TTC549 (cell line): ENCODE data around the gene CD99.
"Not testable (repeated sequence)": the region's sequence is repeated elsewhere in the genome, so short reads cannot be mapped to it uniquely, and the experiment has no call there.

Experiments used
- FAIRE-seq: peaks from 2 replicates; lab custom pipeline; 2012; peaks lifted over from hg19 to GRCh38; lab: Jason Lieb, UNC

CD99 gene

DNA sequence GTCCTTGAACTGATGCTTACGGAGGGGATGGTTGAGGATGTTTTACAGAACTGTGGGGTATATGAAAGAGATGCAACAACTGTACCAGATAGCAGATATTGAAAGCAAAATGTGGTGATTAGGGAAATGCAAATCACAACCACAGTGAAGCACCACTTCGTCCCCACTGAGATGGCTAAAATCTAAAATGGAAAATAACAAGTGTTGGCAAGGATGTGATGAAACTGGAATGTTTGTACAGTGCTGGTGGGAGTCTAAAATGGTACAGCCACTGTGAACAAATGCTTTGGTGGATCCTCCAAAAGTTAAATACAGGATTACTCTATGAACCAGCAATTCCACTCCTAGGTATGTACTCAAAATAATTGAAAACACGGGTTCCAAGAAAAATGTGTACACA lies 83.7 kb downstream of the CD99 start:
- no peak for FAIRE-seq

DNA sequence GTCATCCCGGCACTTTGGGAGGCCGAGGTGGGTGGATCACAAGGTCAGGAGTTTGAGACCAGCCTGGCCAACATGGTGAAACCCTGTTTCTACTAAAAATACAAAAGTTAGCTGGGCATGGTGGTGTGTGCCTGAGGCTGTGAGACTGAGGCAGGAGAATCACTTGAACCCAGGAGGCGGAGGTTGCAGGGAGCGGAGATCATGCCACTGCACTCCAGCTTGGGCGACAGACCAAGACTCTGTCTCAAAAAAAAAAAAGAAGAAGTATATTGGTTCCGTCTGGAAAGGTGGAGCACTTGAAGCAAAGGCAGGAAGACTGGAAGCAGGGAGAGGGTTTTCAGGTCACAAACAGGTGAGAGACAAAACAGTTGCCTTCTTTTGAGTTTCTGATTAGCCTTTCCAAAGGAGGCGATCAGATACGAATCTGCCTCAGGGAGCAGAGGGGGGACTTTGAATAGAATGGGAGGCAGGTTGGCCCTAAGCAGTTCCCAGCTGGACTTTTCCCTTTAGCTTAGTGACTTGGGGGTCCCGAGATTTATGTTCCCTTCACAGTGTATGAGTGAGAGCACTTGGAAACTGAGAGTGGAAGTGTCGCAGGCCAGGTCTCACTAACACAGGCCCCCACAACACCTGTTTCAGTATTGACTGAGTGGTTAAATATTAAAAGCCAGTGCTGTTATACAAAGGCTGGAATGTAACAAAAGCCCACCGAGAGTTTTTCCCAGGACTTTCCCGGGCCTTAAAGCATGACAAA lies 89.6 kb downstream of the CD99 start:
- not testable (repeated sequence) for FAIRE-seq

DNA sequence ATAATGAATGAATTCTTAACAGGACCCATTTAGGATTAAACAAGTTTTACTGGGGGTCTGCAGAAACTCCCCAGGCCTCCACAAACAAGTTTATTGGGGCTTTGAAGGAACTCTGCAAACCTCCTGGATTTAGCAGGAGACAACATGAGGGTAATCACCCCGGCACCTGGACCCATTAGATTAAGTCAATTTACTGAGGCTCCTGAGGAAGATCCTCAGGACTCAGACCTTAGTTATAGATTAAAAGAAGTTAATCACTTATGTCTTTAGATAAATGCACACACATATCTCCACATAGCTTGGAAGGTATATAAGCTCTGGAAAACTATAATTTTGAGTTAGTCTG lies 90.1 kb downstream of the CD99 start:
- no peak for FAIRE-seq

DNA sequence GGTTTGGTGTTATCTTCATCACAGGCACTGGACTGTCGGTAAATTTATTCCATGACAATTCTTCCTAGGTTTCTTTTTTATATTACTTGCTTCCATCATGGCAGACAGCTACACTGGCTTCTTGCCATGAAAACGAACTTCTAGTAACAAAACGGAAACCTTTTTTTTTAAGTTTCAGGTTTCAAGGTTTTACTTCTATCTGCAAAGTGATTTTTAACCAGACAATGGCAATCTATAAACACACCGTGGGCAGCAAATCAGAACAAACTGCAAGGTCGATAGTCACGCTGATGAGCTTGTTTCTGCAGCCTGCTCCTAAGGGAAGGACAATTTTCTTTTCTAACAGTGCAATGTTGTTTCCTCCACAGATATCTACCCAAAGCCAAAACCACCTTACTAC lies 90.6 kb downstream of the CD99 start:
- FAIRE-seq: no peak

DNA sequence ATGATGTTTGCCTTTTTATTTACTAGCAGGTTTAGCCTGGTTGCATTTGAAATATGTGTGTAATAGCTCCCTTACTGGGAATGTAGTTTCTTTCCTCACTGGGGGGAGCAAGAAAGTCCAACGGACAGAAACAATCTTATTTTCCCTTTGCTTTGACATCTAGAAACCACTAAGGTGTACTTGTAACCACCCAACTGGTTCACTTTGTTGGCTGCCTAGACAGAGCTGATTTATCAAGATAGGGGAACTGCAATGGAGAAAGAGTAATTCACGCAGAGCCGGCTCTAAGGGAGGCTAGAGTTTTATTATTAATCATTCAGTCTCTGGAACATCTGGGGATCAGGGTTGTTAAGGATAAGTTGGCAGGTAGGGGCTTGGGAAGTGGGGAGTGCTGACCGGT lies 91.1 kb downstream of the CD99 start:
- FAIRE-seq: no peak

DNA sequence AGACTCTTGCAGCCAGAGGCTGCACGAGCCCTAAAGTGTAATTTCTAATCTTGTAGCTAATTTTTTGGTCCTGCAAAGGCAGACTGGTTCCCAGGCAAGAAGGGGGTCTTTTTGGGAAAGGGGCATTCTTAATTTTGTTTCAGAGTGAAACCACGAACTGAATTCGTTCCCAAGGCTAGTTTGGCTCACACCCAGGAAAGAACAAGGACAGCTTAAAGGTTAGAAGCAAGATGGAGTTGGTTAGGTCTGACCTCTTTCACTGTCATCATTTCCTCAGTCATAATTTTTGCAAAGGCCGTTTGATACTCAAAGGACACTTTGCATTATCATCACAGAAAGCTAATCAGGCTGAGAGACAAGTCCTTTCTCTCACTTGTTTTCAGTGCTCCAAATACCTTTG lies 91.7 kb downstream of the CD99 start:
- no peak for FAIRE-seq

DNA sequence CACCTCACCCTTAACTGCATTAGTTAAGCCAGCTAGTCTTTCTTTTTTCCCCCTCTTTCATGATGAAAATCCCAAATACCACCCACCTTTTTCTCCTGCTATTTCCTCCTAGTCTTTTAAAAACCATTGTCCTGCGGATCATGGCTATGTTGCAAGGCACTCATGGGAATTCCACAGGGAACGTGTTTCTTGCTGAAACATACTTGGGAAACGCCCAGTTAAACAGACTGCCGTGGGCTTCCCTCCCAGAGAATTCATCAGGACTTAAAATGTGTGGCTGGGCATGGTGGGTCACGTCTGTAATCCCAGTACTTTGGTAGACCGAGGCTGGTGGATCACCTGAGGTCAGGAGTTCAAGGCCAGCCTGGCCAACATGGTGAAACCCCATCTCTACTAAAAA lies 92.9 kb downstream of the CD99 start:
- FAIRE-seq: no peak

DNA sequence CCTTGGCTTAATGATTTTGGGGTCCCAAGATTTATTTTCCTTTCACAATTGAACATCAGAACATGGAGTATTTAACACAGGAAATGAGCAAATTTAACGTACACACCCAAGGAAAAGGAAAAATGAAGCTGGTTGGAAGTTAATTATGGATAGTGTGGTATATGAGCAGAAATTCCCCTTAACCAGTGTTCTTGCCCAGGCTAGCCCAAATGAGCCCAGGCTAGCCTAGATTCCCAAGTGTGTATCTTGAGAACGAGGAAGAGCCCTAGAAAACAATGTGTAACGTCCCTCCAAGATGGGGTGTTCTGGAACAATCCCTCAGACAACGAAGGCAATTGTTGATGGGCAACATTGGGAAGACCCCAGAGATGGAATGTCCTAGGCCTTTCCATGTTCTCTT lies 94.4 kb downstream of the CD99 start:
- no peak for FAIRE-seq

DNA sequence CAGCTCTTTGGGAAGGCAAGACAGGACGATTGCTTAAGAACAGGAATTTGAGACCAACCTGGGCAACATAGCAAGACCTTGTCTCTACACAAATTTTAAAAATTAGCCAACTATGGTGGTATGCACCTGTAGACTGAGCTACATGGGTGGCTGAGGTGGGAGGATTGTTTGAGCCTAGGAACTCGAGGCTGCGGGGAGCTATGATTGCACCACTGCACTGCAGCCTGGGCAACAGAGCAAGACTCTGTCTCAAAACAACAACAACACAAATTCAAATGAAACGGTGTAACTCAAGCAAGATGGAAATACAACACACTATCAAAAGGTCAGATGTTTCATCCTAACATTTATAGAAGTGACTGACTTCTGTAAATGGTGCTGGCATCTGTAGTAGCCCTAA lies 97.9 kb downstream of the CD99 start:
- no peak for FAIRE-seq

DNA sequence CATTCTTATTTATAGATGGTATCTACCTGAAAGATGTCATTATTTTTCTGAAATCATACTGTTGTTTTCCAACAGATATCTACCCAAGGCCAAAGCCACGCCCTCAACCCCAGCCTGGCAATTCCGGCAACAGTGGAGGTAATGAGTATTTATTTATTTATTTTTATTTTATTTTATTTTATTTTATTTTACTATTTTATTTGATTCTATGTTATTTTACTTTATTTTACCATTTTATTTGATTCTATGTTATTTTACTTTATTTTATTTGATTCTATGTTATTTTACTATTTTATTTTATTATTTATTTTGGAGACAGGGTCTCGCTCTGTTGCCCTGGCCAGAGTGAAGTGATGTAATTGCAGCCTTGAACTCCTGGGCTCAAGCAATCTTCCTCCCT lies 98.5 kb downstream of the CD99 start:
- no peak for FAIRE-seq
